IMR-90 (cell line): Measurements from ENCODE around the gene FNDC3A. TPM values are rescaled to one million over a fixed set of nuclear protein-coding genes. Genes with fewer than 3 reads are reported as not detected.
A peak's percentile ranks its signal among the peaks of the same experiment; 100 is the strongest.

Source experiments
- ATAC-seq: fragments of 200-7000 bp; cut with Tn5 transposase; 2 replicates; pipeline ENCODE4 v1.9.1; 2020; ENCODE audit warnings: low read depth, mild to moderate bottlenecking, moderate library complexity
- BruUV-seq: library from RNA; stranded (reverse); fragments of 400-500 nt; replicated peaks from 2 replicates; lab custom pipeline; 2021; lab: Mats Ljungman, UMichigan
- CTCF ChIA-PET: fragments of 300-600 bp; formaldehyde crosslinking; extraction: SDS; loops from one replicate; lab custom pipeline; 2021; ENCODE audit warnings: antibody characterized with exemption; lab: Yijun Ruan, JAX
- POLR2A ChIA-PET: fragments of 300-600 bp; sonication (Branson Sonifier 250); formaldehyde crosslinking; loops from one replicate; lab custom pipeline; 2022; ENCODE audit warnings: antibody characterized with exemption; ENCODE audit not compliant: unreplicated experiment; lab: Charles Lee
- DNase-seq: peaks from one replicate; pipeline ENCODE4 v3.0.0; 2013
- H2AFZ ChIP-seq: replicated peaks from 2 replicates; pipeline ENCODE3; 2013; ENCODE audit warnings: low read length, mild to moderate bottlenecking; ENCODE audit not compliant: poor library complexity
- H2AK5ac ChIP-seq: 2 replicates; pipeline ENCODE4 v1.6.1; 2013; ENCODE audit warnings: low read depth, low read length, inconsistent platforms
- H2AK9ac ChIP-seq: replicated peaks from 2 replicates; pipeline ENCODE3; 2013; ENCODE audit warnings: mild to moderate bottlenecking, low read depth, low read length, moderate library complexity; ENCODE audit not compliant: poor library complexity
- H2BK120ac ChIP-seq: 2 replicates; pipeline ENCODE4 v1.6.1; 2013; ENCODE audit warnings: low read depth, low read length, inconsistent platforms
- H2BK15ac ChIP-seq: 3 replicates; pipeline ENCODE4 v1.6.1; 2013; ENCODE audit warnings: low read depth, low read length, inconsistent platforms
- H2BK20ac ChIP-seq: 2 replicates; pipeline ENCODE4 v1.6.1; 2013; ENCODE audit warnings: low read depth, mild to moderate bottlenecking, inconsistent platforms, low read length, moderate library complexity
- H2BK5ac ChIP-seq: 2 replicates; pipeline ENCODE4 v1.6.1; 2013; ENCODE audit warnings: mild to moderate bottlenecking, low read depth, low read length, inconsistent platforms; ENCODE audit not compliant: poor library complexity, severe bottlenecking
- H3K14ac ChIP-seq: replicated peaks from 2 replicates; pipeline ENCODE4 v1.6.1; 2013; ENCODE audit warnings: low read depth, low read length, inconsistent platforms
- H3K18ac ChIP-seq: 2 replicates; pipeline ENCODE4 v1.6.1; 2013; ENCODE audit warnings: low read depth, low read length, control low read depth
- H3K23ac ChIP-seq: 2 replicates; pipeline ENCODE4 v1.6.1; 2013; ENCODE audit warnings: low read depth, low read length, inconsistent platforms
- H3K27ac ChIP-seq: 2 replicates; pipeline ENCODE4 v1.5.1; 2013; ENCODE audit warnings: mild to moderate bottlenecking, control low read depth, low read length; ENCODE audit not compliant: insufficient read depth
- H3K27me3 ChIP-seq: 2 replicates; pipeline ENCODE4 v1.6.1; 2013; ENCODE audit warnings: low read length; ENCODE audit not compliant: control insufficient read depth, insufficient read depth
- H3K36me3 ChIP-seq: 2 replicates; pipeline ENCODE4 v1.6.1; 2013; ENCODE audit warnings: low read length, mixed read lengths; ENCODE audit not compliant: control insufficient read depth, insufficient read depth
- H3K4ac ChIP-seq: 2 replicates; pipeline ENCODE4 v1.6.1; 2013; ENCODE audit warnings: low read depth, low read length, inconsistent platforms
- H3K4me1 ChIP-seq: 2 replicates; pipeline ENCODE4 v1.6.1; 2013; ENCODE audit warnings: low read length, mixed read lengths; ENCODE audit not compliant: control insufficient read depth, insufficient read depth
- H3K4me2 ChIP-seq: 2 replicates; pipeline ENCODE4 v1.6.1; 2013; ENCODE audit warnings: low read depth, mild to moderate bottlenecking, control low read depth, low read length, moderate library complexity
- H3K4me3 ChIP-seq: 2 replicates; pipeline ENCODE4 v1.5.1; 2013; ENCODE audit warnings: low read depth, mild to moderate bottlenecking, control low read depth, low read length, moderate library complexity; ENCODE audit not compliant: insufficient read depth
- H3K56ac ChIP-seq: 2 replicates; pipeline ENCODE4 v1.6.1; 2013; ENCODE audit warnings: low read length, inconsistent platforms; ENCODE audit not compliant: insufficient read depth; ENCODE audit errors: extremely low read depth
- H3K79me1 ChIP-seq, 2 experiments: 2 replicates each; pipeline ENCODE4 v1.6.1; 2013; ENCODE audit warnings: low read length in 2 of 2, inconsistent platforms in 1 of 2, low read depth in 1 of 2
- H3K9ac ChIP-seq: 2 replicates; pipeline ENCODE4 v1.6.1; 2013; ENCODE audit warnings: low read depth, low read length, control low read depth
- H3K9me1 ChIP-seq: 2 replicates; pipeline ENCODE4 v1.6.1; 2013; ENCODE audit warnings: low read length, inconsistent platforms; ENCODE audit not compliant: insufficient read depth
- H3K9me3 ChIP-seq: 2 replicates; pipeline ENCODE4 v1.6.1; 2013; ENCODE audit warnings: low read length; ENCODE audit not compliant: control insufficient read depth, insufficient read depth
- H4K20me1 ChIP-seq: 2 replicates; pipeline ENCODE4 v1.6.1; 2013; ENCODE audit warnings: low read length, inconsistent platforms; ENCODE audit not compliant: insufficient read depth
- H4K5ac ChIP-seq: 2 replicates; pipeline ENCODE4 v1.6.1; 2013; ENCODE audit warnings: mild to moderate bottlenecking, low read depth, low read length, control low read depth
- H4K8ac ChIP-seq, 2 experiments: 2 replicates each; pipeline ENCODE4 v1.6.1; 2013; ENCODE audit warnings: low read depth in 2 of 2, low read length in 2 of 2, control low read depth in 1 of 2, inconsistent platforms in 1 of 2
- H4K91ac ChIP-seq: 2 replicates; pipeline ENCODE4 v1.6.1; 2013; ENCODE audit warnings: low read depth, low read length, inconsistent platforms; ENCODE audit not compliant: insufficient read depth
- BHLHE40 ChIP-seq: fragments of 150-350 bp; IDR thresholded peaks from 2 replicates; pipeline ENCODE4 v1.6.1; 2016; ENCODE audit warnings: mild to moderate bottlenecking, low read depth, low read length
- CEBPB ChIP-seq: IDR thresholded peaks from 2 replicates; pipeline ENCODE4 v1.6.1; 2012; ENCODE audit warnings: low read depth, low read length, improper control_type of control experiment
- CHD1 ChIP-seq: IDR thresholded peaks from 2 replicates; pipeline ENCODE4 v1.6.1; 2012; ENCODE audit warnings: low read depth, low read length, improper control_type of control experiment
- CTCF ChIP-seq: conservative IDR thresholded peaks from 2 replicates; pipeline ENCODE4 v1.5.1; 2012; ENCODE audit warnings: mild to moderate bottlenecking, low read depth, low read length, improper control_type of control experiment
- FOS ChIP-seq: fragments of 150-350 bp; IDR thresholded peaks from 2 replicates; pipeline ENCODE4 v1.6.1; 2016; ENCODE audit warnings: low read depth, low read length
- MAZ ChIP-seq: IDR thresholded peaks from 2 replicates; pipeline ENCODE4 v1.6.1; 2012; ENCODE audit warnings: low read depth, mild to moderate bottlenecking, low read length, improper control_type of control experiment, moderate library complexity, borderline replicate concordance
- NFE2L2 ChIP-seq: fragments of 150-350 bp; IDR thresholded peaks from 2 replicates; pipeline ENCODE4 v1.6.1; 2016; ENCODE audit warnings: low read depth, mild to moderate bottlenecking, low read length
- POLR2A ChIP-seq: IDR thresholded peaks from 2 replicates; pipeline ENCODE4 v1.6.1; 2012; ENCODE audit warnings: mild to moderate bottlenecking, low read depth, low read length
- RAD21 ChIP-seq: IDR thresholded peaks from 2 replicates; pipeline ENCODE4 v1.6.1; 2012; ENCODE audit warnings: low read length, improper control_type of control experiment
- RCOR1 ChIP-seq: IDR thresholded peaks from 2 replicates; pipeline ENCODE4 v1.6.1; 2012; ENCODE audit warnings: mild to moderate bottlenecking, low read length, improper control_type of control experiment; ENCODE audit not compliant: insufficient replicate concordance
- RFX5 ChIP-seq: IDR thresholded peaks from 2 replicates; pipeline ENCODE4 v1.8.0; 2012; ENCODE audit warnings: low read depth, mild to moderate bottlenecking, low read length, moderate library complexity
- SMC3 ChIP-seq: fragments of 150-350 bp; IDR thresholded peaks from 2 replicates; pipeline ENCODE4 v1.6.1; 2016; ENCODE audit warnings: low read depth, mild to moderate bottlenecking, antibody characterized with exemption, low read length, moderate library complexity
- USF2 ChIP-seq: fragments of 150-350 bp; IDR thresholded peaks from 2 replicates; pipeline ENCODE4 v1.6.1; 2017; ENCODE audit warnings: mild to moderate bottlenecking, antibody characterized with exemption, low read length, low read depth
- whole genome bisulfite sequencing, 2 experiments: methylation state at CpG; one replicate each; pipeline versions ENCODE4 v1.1.5 to v1.1.7; 2013; ENCODE audit warnings: missing lambda C conversion rate in 2 of 2; ENCODE audit not compliant: insufficient read length in 1 of 2; ENCODE audit errors: extremely low coverage in 2 of 2; 5-methylcytosine and 5-hydroxymethylcytosine counted together
- dilution Hi-C: fragments of 300-500 bp; cut with HindIII; formaldehyde crosslinking; loops from one replicate; pipeline ENCODE4 v1.14.3; 2018; ENCODE audit warnings: low sequenced_read_pairs; ENCODE audit not compliant: unreplicated experiment
- in situ Hi-C: fragments of 300-500 bp; cut with MboI; formaldehyde crosslinking; loops from 3 replicates; pipeline ENCODE4 v1.14.3; 2019; ENCODE audit warnings: low sequenced_read_pairs, inconsistent platforms, mixed read lengths
- intact Hi-C: fragments of 100-400 bp; cut with micrococcal nuclease; formaldehyde crosslinking; loops from 2 replicates; pipeline ENCODE4 v1.10.0; 2022
- polyA plus RNA-seq, 3 experiments: library from polyadenylated mRNA; depleted of rRNA; stranded (reverse); fragments of >200 nt; gene quantifications; 2 replicates each; pipeline ENCODE4 v1.2.3, GENCODE V29; 2012; ENCODE audit warnings: low replicate concordance in 1 of 3
- total RNA-seq: library from RNA; depleted of rRNA; stranded (reverse); fragments of >200 nt; gene quantifications from 2 replicates; pipeline ENCODE4 v1.2.3, GENCODE V29; 2012
- TF ChIP-seq, protein P1 (sequence below): fragments of 150-350 bp; IDR thresholded peaks from 2 replicates; pipeline ENCODE4 v1.6.1; 2016; ENCODE audit warnings: low read depth, mild to moderate bottlenecking, low read length, moderate library complexity, borderline replicate concordance

FNDC3A gene
- total and polyA plus RNA-seq, 2 of the 4 experiments (the other 2 are of a cell fraction): 29.2 to 60.4 TPM

GRCh38 chr13:48977973-48978372 lies 2.3 kb downstream of the FNDC3A start:
- H2BK5ac ChIP-seq: peak overlapping the region; percentile 88
- H3K36me3 ChIP-seq: no peaks in the 10 kb centered on the region
- POLR2A ChIA-PET: no interaction called here

More at GRCh38 chr13:48977973-48978372, 2.3 kb downstream of the FNDC3A start:
- CTCF ChIA-PET: interaction anchor here (0.7 kb wide), 1 partner anchor 19 kb away, joined by 4 read pairs; no protein-coding TSS in a partner anchor
- dilution Hi-C loops: no loop called here
- DNase-seq: peak; percentile 57
- Histone ChIP-seq H3K79me1 (peaks cover 5 to 39% of the 10 kb centered on the region in 2 experiments; a peak in 2 of 4 replicates), H2BK120ac (no peak overlapping the region), H3K4ac (no peak overlapping the region), H2BK15ac (no peak overlapping the region), H3K23ac (no peak overlapping the region), H4K8ac (no peak overlapping the region), H2AK9ac (no peak overlapping the region), H4K5ac (no peak overlapping the region), H3K14ac (no peak overlapping the region), H3K56ac (no peak overlapping the region), H3K9me1 (no peaks in the 10 kb centered on the region), H4K20me1 (peaks cover 14% of the 10 kb centered on the region; the same call in 1 of the 2 replicates), H2AFZ (no peak overlapping the region), H3K4me3 (peak overlapping the region; percentile 99; the same call in 1 of the 2 replicates), H2BK20ac (no peak overlapping the region), H3K4me2 (peak overlapping the region; percentile 87; the same call in 1 of the 2 replicates), H3K4me1 (peaks cover 9% of the 10 kb centered on the region; the same call in 1 of the 2 replicates), H3K9ac (peak overlapping the region; percentile 94; the same call in 1 of the 2 replicates), H3K18ac (no peak overlapping the region), H4K91ac (no peak overlapping the region), H2AK5ac (no peak overlapping the region), H3K27me3 (no peaks in the 10 kb centered on the region), H3K9me3 (peaks cover 2% of the 10 kb centered on the region; the same call in 1 of the 2 replicates), H3K27ac (no peak overlapping the region)
- in situ Hi-C loops: no loop called here
- intact Hi-C loops: loop anchor here (2.0 to 10.0 kb wide), 4 partner anchors 89 to 627 kb away; no protein-coding TSS in a partner anchor
- ATAC-seq: no peak
- TF ChIP-seq SMC3: no peak
- no peak for TF ChIP-seq RFX5
- no peak for TF ChIP-seq MAZ
- TF ChIP-seq POLR2A: no peak
- TF ChIP-seq, protein P1, sequence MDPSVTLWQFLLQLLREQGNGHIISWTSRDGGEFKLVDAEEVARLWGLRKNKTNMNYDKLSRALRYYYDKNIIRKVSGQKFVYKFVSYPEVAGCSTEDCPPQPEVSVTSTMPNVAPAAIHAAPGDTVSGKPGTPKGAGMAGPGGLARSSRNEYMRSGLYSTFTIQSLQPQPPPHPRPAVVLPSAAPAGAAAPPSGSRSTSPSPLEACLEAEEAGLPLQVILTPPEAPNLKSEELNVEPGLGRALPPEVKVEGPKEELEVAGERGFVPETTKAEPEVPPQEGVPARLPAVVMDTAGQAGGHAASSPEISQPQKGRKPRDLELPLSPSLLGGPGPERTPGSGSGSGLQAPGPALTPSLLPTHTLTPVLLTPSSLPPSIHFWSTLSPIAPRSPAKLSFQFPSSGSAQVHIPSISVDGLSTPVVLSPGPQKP: no peak
- no peak for TF ChIP-seq RCOR1
- TF ChIP-seq NFE2L2: no peak
- TF ChIP-seq USF2: no peak
- no peak for TF ChIP-seq BHLHE40
- no peak for TF ChIP-seq CHD1
- TF ChIP-seq CTCF: no peak
- TF ChIP-seq FOS: no peak
- no peak for TF ChIP-seq CEBPB
- no peak for TF ChIP-seq RAD21
- BruUV-seq: no TSS peak
- WGBS, 2 experiments: no CpG with 5 or more reads among the region's 3 CpGs
